ENCODE measurements around the gene ATP6V1G2. TPM values are rescaled to one million over a fixed set of nuclear protein-coding genes. Genes with fewer than 3 reads are reported as not detected.
A peak's percentile ranks its signal among the peaks of the same experiment; 100 is the strongest.
"Not testable (repeated sequence)": the region's sequence is repeated elsewhere in the genome, so short reads cannot be mapped to it uniquely, and the experiment has no call there.

The ATP6V1G2 gene
- total RNA-seq, 2 experiments from 2014 or later: 1.0 to 3.8 TPM

GRCh38 chr6:31496826-31497225 lies 49.6 kb downstream of the ATP6V1G2 start:
- Mint-ChIP-seq H3K36me3 (peaks cover 25% of the 10 kb centered on the region), H3K4me1 (peaks cover 65% of the 10 kb centered on the region), H3K4me3 (peak overlapping the region; percentile 76), H3K27ac (peak overlapping the region; percentile 83)
- CTCF ChIA-PET: interaction anchor here (0.6 to 7.8 kb wide), 8 partner anchors 13 to 120 kb away, joined by 3 to 88 read pairs (median 3); partner anchors contain the start of genes ATP6V1G2, DDX39B, NFKBIL1 and TNF
- ATAC-seq; H3K9me3 Mint-ChIP-seq (ENCODE audit: low read depth); H3K27me3 Mint-ChIP-seq: not testable (repeated sequence)
- peak; percentile 54 for DNase-seq

- Mint-ChIP-seq H3K27ac (peak overlapping the region; percentile 96), H3K4me1 (peaks cover 60% of the 10 kb centered on the region), H3K27me3 (no peaks in the 10 kb centered on the region), H3K36me3 (peaks cover 13% of the 10 kb centered on the region), H3K9me3 (ENCODE audit: low read depth) (no peaks in the 10 kb centered on the region), H3K4me3 (peak overlapping the region; percentile 76)
- ATAC-seq: no peak
- no peak for DNase-seq
- CTCF ChIA-PET: interaction anchor here (1.3 to 7.8 kb wide), 10 partner anchors 17 to 102 kb away, joined by 4 to 88 read pairs (median 17); partner anchors contain the start of genes ATP6V1G2, DDX39B, LTB and NCR3
Observed at GRCh38 chr6:31495580-31495979, 50.8 kb downstream of the ATP6V1G2 start.

Other genes starting within 250 kb of the ATP6V1G2 start
- gene HLA-B, start 189.4 kb downstream of the ATP6V1G2 start, total RNA-seq: 1,000 to 10,000 TPM; 4,786 to 5,045 TPM
- gene MICA, start 143.0 kb downstream of the ATP6V1G2 start, total RNA-seq: 10 to 100 TPM; 15.6 to 24.7 TPM
- 10 to 100 TPM; 44.1 to 63.8 TPM for gene MICB, start 48.5 kb downstream of the ATP6V1G2 start, total RNA-seq
- not detected for gene MCCD1, start 17.6 kb downstream of the ATP6V1G2 start, total RNA-seq
- gene DDX39B, start 4.6 kb downstream of the ATP6V1G2 start, total RNA-seq: 100 to 1,000 TPM; 495 to 503 TPM
- 10 to 100 TPM; 13.6 to 16.2 TPM for gene NFKBIL1, start 1.0 kb upstream of the ATP6V1G2 start, total RNA-seq
- gene LTA, start 25.7 kb upstream of the ATP6V1G2 start, total RNA-seq: 10 to 100 TPM; 21.8 to 70.0 TPM
- 10 to 100 TPM; 58.8 to 65.1 TPM for gene TNF, start 29.0 kb upstream of the ATP6V1G2 start, total RNA-seq
- gene LTB, start 35.8 kb upstream of the ATP6V1G2 start, total RNA-seq: 100 to 1,000 TPM; 608 to 839 TPM
- gene LST1, start 39.7 kb upstream of the ATP6V1G2 start, total RNA-seq: 100 to 1,000 TPM in 1 of 2 experiments, 10 to 100 TPM in 1; 71.6 to 109 TPM
- 100 to 1,000 TPM; 137 to 152 TPM for gene NCR3, start 46.4 kb upstream of the ATP6V1G2 start, total RNA-seq
- gene AIF1, start 68.6 kb upstream of the ATP6V1G2 start, total RNA-seq: 10 to 100 TPM; 47.4 to 63.4 TPM
- 100 to 1,000 TPM; 265 to 286 TPM for gene PRRC2A, start 74.1 kb upstream of the ATP6V1G2 start, total RNA-seq
- gene BAG6, start 106.1 kb upstream of the ATP6V1G2 start, total RNA-seq: 100 to 1,000 TPM; 243 to 245 TPM
- gene APOM, start 109.3 kb upstream of the ATP6V1G2 start, total RNA-seq: 1 to 10 TPM; 1.9 to 3.7 TPM
- 10 to 100 TPM; 24.7 to 27.2 TPM for gene C6orf47, start 114.2 kb upstream of the ATP6V1G2 start, total RNA-seq
- 10 to 100 TPM; 34.9 to 41.6 TPM for gene GPANK1, start 118.4 kb upstream of the ATP6V1G2 start, total RNA-seq
- 100 to 1,000 TPM; 206 to 236 TPM for gene CSNK2B, start 119.5 kb upstream of the ATP6V1G2 start, total RNA-seq
- 10 to 100 TPM; 16.1 to 25.0 TPM for gene LY6G5B, start 123.4 kb upstream of the ATP6V1G2 start, total RNA-seq
- gene LY6G5C, start 134.5 kb upstream of the ATP6V1G2 start, total RNA-seq: 1 to 10 TPM; 2.6 to 3.8 TPM
- 10 to 100 TPM; 49.0 to 56.7 TPM for gene ABHD16A, start 156.7 kb upstream of the ATP6V1G2 start, total RNA-seq
- gene LY6G6F, start 160.3 kb upstream of the ATP6V1G2 start, total RNA-seq: not detected
- not detected for gene LY6G6D, start 168.7 kb upstream of the ATP6V1G2 start, total RNA-seq
- not detected for gene LY6G6C, start 175.1 kb upstream of the ATP6V1G2 start, total RNA-seq
- gene MPIG6B, start 176.8 kb upstream of the ATP6V1G2 start, total RNA-seq: under 1 TPM; 0.20 to 0.33 TPM
- gene DDAH2, start 182.7 kb upstream of the ATP6V1G2 start, total RNA-seq: 10 to 100 TPM; 13.6 to 23.4 TPM
- gene CLIC1, start 189.9 kb upstream of the ATP6V1G2 start, total RNA-seq: 100 to 1,000 TPM; 544 to 561 TPM
- gene MSH5, start 193.4 kb upstream of the ATP6V1G2 start, total RNA-seq: 100 to 1,000 TPM in 1 of 2 experiments, 10 to 100 TPM in 1; 75.6 to 109 TPM
- gene SAPCD1, start 216.0 kb upstream of the ATP6V1G2 start, total RNA-seq: 10 to 100 TPM; 12.8 to 19.2 TPM
- 1 to 10 TPM; 5.7 to 6.4 TPM for gene VWA7, start 230.7 kb upstream of the ATP6V1G2 start, total RNA-seq
- gene VARS1, start 249.1 kb upstream of the ATP6V1G2 start, total RNA-seq: 100 to 1,000 TPM; 107 to 140 TPM

All from activated CD8-positive, alpha-beta memory T cell treated with anti-CD3 and anti-CD28 coated beads, Interleukin-2, amount 10 ng/mL, durations not matched to agents 7 days and 5 days (primary cell).